Measurements from ENCODE around the gene LYPD6B. TPM values are rescaled to one million over a fixed set of nuclear protein-coding genes. Genes with fewer than 3 reads are reported as not detected.

The LYPD6B gene
- polyA plus RNA-seq, 1 of the 3 experiments (the other 2 are of a cell fraction): 18.2 TPM

- TF ChIP-seq CTCF (IDR thresholded peaks at IDR 0.05) (no peak), GABPA (IDR thresholded peaks at IDR 0.05; ENCODE audit: low read depth) (no peak), FOXM1 (IDR thresholded peaks at IDR 0.05; ENCODE audit: low read depth) (no peak)
- TF ChIP-seq, protein P1, sequence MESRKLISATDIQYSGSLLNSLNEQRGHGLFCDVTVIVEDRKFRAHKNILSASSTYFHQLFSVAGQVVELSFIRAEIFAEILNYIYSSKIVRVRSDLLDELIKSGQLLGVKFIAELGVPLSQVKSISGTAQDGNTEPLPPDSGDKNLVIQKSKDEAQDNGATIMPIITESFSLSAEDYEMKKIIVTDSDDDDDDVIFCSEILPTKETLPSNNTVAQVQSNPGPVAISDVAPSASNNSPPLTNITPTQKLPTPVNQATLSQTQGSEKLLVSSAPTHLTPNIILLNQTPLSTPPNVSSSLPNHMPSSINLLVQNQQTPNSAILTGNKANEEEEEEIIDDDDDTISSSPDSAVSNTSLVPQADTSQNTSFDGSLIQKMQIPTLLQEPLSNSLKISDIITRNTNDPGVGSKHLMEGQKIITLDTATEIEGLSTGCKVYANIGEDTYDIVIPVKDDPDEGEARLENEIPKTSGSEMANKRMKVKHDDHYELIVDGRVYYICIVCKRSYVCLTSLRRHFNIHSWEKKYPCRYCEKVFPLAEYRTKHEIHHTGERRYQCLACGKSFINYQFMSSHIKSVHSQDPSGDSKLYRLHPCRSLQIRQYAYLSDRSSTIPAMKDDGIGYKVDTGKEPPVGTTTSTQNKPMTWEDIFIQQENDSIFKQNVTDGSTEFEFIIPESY (IDR thresholded peaks at IDR 0.05; ENCODE audit: borderline replicate concordance, low read depth): no peak
These were observed 35.4 kb upstream of the LYPD6B start (continued) for GRCh38 chr2:149002891-149003740.

DNA sequence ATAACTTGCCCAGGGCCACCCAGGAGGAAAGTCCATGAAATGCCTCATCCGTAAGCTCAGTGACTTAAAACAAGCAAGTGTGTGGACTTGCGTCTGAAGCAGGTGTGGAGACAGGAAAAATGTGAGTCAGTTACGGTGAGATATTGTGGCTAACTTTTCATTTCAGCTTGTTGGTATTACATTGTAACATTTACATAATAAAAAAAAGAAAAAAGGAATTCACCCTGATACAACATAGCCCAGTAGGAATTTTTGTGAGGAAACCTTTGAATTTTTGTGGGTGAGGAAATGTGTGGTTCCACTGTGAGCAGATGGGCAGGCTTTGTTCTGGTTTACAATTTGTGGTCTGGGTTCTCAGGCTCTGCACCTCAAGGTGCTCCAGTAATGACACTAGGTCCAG is 33.7 kb upstream of the LYPD6B start:
- no peaks in the 10 kb centered on the region for H3F3A ChIP-seq (replicated peaks; ENCODE audit: insufficient read depth)
- TF ChIP-seq EZH2phosphoT487 (IDR thresholded peaks at IDR 0.05; ENCODE audit: borderline replicate concordance, low read depth) (no peak), USF2 (IDR thresholded peaks at IDR 0.05; ENCODE audit: borderline replicate concordance, low read depth, low read length) (no peak), PBX3 (IDR thresholded peaks at IDR 0.05) (no peak), ELF1 (IDR thresholded peaks at IDR 0.05) (no peak)
- no peak for DNase-seq
- POLR2A ChIA-PET: no interaction called here
- H3K4me2 ChIP-seq: no peak overlapping the region
- 94% methylated on average over 3 of the region's 3 CpGs for WGBS (ENCODE audit: low lambda C conversion rate)
- CTCF ChIA-PET: no interaction called here
- no peaks in the 10 kb centered on the region; a peak in 1 of 4 replicates for H3K4me1 ChIP-seq (ENCODE audit: control insufficient read depth in 1 of 2, insufficient read depth in 2 of 2, low read depth in 1 of 2, low read length in 1 of 2)
- H3K9me2 ChIP-seq: no peaks in the 10 kb centered on the region
- no peak overlapping the region for H3K4me3 ChIP-seq (ENCODE audit: low read depth in 2 of 2, low read length in 1 of 2)
- no peak overlapping the region for H3K27ac ChIP-seq (ENCODE audit: low read depth in 2 of 2, low read length in 1 of 2)
- H4K20me1 ChIP-seq (ENCODE audit: insufficient read depth): no peaks in the 10 kb centered on the region
- H3K9me3 ChIP-seq: no peaks in the 10 kb centered on the region
- H2AFZ ChIP-seq (ENCODE audit: low read depth): no peak overlapping the region
- peaks cover 0 to 2% of the 10 kb centered on the region in 2 experiments for H3K36me3 ChIP-seq (replicated peaks in 1 of 2; ENCODE audit: control insufficient read depth in 1 of 2, insufficient read depth in 2 of 2, low read length in 1 of 2)
- H3K79me2 ChIP-seq (ENCODE audit: insufficient read depth): no peaks in the 10 kb centered on the region
- H3K27me3 ChIP-seq (ENCODE audit: insufficient read depth): no peaks in the 10 kb centered on the region
- H3K9ac ChIP-seq: no peak overlapping the region

All from SK-N-SH (cell line).